HG03378 (cell line): Measurements from ENCODE around the gene AHSG.

Source experiments
- ATAC-seq: cut with Tn5 transposase; IDR thresholded peaks from one replicate; pipeline ENCODE4 v1.9.1; 2021; ENCODE audit warnings: mild to moderate bottlenecking, moderate library complexity; ENCODE audit not compliant: unreplicated experiment

Gene AHSG

DNA sequence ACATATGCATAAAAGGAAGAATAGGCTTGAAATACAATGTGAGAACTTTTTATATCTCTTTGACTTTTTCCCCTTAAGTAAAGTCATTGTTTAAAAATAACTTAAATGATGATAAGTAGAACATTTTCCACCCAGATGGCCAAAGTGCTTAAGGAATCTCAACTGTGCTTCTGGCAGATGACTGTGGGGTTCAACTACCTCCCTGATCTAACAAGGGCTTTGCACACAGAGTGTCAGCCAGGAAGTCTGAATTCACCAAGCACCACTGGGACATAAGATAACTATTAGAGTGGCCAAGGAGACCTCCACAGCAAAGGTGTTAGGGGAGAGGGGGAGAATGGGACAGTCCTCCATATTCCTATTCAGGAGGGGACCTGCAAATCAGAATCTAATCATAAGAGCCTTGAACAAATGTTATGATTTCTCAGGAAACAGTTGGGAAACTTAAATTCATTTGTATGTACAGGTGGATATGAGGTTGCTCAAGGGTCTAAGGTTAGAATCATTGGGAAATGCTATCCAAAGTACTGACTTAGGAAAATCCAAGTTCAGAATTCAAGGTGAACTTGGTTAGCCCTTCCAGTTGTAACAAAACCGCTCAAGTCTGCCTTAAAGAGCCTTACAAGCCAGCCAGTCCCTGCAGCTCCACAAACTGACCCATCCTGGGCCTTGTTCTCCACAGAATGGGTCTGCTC is 27.1 kb downstream of the AHSG start, which contains the start of gene FETUB:
Gene FETUB (plus strand): TSS at position 622 of the 695 bp plus-strand sequence. CDS start 62 bp downstream, at position 684.
- ATAC-seq, result no peak

DNA sequence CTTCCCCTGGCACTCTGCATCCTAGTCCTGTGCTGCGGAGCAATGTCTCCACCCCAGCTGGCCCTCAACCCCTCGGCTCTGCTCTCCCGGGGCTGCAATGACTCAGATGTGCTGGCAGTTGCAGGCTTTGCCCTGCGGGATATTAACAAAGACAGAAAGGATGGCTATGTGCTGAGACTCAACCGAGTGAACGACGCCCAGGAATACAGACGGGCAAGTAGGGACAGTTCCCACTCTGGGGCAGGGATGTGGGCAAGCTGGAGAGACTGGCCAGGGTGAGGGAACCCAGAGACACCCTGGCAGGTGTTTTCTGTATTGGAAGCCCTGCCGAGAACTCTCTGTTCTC is 27.6 kb downstream of the AHSG start:
- no peak for ATAC-seq

DNA sequence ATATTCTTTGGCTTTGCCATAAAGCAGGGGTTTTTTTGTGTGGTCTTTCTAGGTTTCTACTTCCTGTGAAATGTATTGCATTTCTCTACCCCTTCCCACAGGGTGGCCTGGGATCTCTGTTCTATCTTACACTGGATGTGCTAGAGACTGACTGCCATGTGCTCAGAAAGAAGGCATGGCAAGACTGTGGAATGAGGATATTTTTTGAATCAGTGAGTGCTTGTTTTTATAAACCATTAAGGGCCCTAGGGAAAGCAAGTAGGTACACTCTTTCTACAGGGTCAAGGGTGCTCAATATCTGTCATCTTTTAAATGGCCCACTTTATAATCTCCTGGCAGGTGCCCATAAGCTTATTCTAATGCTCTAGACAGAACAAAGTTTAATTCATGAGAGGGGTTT is 28.1 kb downstream of the AHSG start:
- ATAC-seq, result no peak

DNA sequence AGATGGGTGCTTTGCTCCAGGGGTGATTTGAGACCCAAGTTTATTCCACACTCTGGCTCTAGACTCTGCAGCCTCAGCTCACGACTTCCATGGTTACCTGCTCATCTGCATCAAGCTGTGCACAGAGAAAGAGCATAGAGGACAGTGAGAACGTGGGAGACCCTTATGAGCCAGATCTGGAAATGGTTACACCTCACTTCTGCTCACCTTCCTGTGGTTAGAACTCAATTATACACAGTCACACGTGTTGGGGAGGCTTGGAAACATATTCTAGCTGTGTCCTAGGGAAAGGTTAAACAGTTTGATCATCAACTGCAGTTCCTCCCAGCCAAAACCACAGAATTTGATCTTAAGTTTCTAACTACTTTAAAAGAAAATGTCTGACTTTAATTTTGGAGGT is 29.2 kb downstream of the AHSG start:
- ATAC-seq, result no peak

DNA sequence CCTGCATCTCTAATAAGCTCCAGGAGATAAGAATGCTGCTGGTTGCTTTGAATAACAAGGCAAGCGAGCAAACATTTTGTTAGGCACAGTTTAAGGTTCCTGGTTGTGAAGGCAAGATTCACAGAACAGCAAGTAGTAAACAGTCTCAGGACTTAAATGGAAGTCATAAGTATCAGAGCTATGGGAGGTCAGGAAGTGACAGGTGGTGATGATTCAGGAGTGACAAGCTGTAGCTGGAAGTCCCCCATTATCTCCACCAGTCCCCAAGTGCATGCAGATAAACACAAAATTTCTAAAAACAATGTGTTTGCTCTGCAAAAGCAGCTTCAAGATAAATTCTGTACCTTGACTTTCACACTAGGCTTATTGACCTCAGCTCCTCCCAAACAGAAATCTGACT is 30.6 kb downstream of the AHSG start:
- no peak for ATAC-seq

DNA sequence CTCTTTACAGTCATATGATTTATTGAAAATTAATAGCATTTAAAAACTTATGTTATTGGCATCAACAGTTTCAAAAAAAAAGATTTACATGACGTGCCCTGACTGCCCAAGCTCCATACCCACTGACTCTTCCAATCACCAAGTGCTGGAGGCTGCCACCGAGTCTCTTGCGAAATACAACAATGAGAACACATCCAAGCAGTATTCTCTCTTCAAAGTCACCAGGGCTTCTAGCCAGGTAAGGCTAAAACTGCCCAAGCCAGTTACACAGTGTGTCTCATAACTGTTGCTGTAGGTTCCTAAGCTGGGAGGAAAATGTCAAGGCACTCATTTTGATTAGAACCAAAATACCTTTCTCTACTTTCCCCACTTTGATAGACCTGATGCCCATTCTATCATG is 31.8 kb downstream of the AHSG start:
- ATAC-seq, result no peak

DNA sequence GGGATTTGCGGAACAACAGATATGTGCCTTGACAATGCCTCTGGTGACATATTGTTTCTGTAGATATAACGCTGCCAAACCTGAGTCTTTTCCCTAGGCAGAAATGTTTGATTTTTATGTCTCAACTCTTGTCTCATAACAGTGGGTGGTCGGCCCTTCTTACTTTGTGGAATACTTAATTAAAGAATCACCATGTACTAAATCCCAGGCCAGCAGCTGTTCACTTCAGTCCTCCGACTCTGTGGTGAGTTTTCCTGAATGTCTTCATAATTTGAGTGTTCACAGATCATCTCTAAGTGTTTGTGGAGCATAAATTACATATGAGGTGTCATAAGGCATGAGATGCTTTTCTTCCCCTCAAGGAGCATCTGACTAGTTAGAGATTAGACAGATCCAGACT is 33.2 kb downstream of the AHSG start:
- ATAC-seq, result no peak

DNA sequence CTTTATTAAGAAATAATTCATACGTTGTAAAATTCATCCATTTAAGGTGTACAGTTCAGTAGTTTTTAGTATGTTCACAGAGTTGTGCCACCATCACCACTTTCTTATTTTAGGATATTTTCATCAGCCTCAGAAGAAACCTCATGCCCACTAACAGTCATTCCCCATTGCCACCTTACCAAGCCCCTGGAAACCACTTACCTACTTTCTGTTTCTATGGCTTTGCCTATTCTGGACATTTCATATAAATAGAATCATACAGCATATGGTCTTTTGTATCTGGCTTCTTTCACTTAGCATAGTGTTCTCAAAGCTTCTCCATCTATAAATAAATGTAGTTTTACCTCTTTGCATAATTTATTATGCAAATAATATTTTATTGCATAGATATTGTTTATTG is 34.0 kb downstream of the AHSG start:
- no peak for ATAC-seq

DNA sequence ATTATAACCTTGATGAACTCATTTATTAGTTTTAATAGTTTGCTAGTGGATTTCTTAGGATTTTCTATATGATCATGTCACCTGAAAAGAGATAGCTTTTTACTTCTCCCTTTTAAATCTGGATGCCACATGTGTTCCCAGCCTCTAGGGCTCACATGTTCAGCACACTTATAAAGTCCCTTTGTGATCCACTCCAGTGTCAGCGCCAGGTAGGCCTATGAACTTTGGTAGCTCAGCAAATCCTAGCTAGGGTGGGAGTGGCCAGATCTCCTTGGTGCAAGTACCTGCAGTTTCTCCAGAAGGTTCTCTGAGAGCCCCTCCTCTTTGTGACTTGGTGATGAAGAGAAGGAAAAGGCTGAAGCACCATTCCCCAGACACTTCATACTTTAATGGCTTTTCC is 36.0 kb downstream of the AHSG start:
- no peak for ATAC-seq

DNA sequence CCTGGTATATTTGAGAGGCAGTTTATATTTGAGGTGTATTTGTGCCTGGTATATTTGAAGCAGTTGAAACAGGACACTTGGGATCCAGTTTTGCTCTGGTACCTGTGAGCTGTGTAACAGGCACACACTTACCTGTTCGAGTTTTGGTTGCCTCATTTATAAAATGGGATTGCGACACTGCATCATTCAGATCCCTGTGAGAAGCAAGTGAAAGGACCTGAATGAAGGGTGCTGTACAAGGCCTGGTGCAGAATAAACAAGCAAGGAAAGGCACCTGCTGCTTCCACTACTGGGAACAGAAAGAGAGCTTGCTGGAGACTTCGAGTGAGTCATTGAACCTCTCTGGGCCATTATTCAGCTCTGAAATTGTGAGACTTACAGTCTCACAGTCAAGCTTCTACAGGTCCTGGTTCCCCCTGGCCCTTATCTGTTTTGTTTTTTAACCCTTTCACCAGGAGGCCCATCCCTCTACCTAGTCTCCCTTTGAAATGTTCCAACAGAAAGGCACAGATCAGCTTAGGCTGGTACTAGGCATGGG is 38.9 kb downstream of the AHSG start:
- no peak for ATAC-seq

DNA sequence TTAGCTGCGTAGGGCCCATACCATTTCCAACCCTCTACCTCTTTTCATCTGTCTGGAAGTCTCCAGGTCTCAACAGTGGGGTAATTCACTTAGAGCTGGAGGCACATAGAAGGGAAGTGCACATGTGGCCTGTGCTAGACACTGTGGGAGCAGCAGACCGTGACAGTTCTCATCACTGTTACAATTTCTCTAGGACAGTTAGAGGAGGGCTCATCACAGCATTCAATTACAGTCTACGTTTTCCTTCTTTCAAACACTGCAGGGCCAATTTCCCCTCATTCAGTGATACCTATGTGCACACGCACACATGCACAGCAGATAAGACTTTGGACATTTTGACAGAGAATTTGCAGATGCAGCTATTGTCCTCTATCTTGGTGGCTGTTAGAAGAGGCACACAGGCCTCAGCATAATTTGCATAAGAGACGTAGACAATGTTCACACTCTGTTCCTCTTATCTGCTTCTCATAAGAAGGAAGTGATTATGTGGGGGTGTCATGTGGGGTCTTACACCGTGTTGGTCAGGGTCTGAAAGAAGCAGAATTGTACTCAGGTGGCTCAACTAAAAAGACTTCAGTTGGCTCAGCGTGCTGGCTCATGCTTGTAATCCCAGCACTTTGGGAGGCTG is 40.3 kb downstream of the AHSG start:
- ATAC-seq, result peak; percentile 91

DNA sequence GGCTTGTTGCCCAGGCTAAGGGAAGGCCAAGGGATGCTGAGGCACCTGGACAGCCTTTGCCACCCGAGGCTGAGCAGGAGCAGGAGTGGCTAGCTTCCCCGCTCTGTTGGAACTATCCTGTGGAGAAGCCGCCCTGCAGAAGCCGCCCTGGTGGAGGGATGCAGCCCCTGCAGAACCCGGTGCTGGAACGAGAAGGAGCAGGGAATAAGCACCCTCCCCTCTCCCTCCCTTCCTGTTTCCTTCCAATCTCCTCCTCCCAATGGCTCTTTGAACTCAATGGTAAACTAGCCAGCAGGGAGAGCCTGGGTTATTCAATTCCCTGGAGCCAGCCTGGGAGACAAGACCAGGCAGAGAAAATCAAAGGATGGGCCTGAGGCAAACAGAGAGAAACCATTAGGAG is 41.1 kb downstream of the AHSG start:
- ATAC-seq, result no peak

DNA sequence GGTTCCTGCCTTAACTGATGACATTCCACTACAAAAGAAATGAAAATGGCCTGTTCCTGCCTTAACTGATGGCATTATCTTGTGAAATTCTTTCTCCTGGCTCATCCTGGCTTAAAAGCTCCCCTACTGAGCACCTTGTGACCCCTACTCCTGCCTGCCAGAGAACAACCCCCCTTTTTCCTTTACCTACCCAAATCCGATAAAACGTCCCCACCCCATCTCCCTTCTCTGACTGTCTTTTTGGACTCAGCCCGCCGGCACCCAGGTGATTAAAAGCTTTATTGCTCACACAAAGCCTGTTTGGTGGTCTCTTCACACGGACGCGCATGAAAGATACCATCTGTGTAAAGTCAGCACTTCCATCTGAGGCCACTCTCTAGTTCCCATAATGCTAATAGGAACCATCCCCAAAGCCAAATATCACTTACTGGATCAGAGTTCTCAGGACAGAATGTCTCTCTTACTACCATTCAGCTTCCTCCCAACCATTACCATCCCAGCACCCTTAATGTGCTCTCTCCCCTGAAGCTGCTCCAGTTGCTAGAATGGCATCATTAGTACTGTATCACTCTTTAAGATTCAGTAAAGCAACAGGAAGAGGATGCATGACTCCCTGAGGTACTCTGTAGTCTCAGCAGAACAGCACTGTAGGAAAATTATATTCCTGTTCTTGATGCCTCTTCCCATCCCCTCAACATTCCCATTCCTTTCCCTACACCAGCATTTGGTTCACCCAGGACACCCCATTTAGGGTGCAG is 50.7 kb downstream of the AHSG start:
- ATAC-seq, result no peak

DNA sequence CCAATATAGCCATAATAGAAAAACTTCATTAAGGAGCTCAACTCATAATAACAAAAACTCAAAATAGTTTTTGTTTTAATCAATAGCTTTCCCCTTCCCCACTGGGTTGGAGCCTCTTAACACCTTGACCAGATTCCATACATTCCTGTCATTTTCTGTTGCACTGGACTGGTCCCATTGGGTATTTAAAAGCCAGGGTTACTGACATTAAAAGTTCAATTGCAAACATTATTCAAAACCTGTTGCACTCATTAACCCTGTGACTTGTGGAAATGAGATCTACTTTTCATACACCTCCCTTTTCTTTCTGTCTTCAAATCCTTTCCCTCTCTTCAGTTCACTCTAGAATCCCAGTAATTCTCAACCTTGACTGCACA is 51.2 kb downstream of the AHSG start:
- no peak for ATAC-seq

DNA sequence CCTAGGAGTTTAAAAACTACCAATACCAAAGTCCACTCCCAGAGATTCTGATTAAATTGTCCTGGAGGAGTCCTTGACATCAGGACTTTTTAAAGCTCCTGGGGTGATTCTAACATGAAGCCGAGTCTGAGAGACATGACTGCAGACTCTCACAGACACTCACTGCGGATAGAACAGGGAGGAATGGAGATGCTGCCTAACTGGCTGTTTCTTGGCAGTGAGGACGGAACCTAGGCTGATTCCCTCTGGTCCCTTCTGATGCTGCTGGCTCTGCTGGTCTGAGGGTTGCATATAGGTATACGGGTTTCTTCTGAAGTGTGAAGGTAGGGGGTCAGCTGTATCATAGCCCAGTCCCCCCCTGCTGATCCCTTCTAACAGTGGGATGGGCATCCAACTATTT is 51.6 kb downstream of the AHSG start:
- no peak for ATAC-seq

DNA sequence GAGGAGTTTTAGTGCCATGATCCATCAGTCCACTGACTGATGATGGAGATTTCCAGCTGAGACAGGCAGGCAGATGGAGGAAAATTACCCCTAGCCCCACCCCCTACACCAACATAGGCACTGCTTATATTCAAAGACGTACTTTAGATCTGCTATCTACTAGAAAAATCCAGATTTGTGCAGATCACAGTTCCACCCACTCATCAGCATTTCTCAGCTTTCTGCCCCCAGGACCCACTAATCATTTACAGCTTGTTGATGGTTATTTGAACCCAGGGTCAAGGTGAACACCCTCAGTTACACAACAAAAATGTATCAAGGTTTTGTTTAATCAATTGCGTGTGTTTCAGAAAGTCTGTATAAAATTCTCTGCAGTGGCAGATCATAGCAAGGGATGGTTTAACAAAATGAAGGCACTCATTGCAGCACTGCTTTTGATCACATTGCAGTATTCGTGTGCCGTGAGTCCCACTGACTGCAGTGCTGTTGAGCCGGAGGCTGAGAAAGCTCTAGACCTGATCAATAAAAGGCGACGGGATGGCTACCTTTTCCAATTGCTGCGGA is 52.8 kb downstream of the AHSG start, which contains the start of gene HRG:
Gene HRG (plus strand): TSS at position 390 of the 564 bp plus-strand sequence. CDS start 18 bp downstream, at position 408.
- ATAC-seq, result no peak

DNA sequence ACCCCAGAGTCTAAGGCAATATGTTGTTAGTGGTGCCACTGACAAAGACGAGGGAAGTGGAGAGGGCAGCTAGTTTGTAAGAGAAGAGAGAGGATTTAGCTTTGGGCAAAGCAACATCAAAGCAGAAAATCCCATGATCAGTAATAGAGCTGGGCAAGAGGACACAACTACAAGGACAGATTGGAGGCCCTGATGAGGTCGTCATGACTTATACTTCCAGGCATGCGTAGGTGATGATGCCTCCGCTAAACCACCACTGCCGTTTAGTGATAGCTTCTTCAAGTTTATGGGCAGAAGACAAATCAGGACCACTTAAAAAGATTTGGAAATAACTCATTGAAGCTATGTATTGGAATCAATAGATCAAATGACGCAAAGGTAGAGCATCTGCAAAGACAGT is 55.6 kb downstream of the AHSG start:
- no peak for ATAC-seq

DNA sequence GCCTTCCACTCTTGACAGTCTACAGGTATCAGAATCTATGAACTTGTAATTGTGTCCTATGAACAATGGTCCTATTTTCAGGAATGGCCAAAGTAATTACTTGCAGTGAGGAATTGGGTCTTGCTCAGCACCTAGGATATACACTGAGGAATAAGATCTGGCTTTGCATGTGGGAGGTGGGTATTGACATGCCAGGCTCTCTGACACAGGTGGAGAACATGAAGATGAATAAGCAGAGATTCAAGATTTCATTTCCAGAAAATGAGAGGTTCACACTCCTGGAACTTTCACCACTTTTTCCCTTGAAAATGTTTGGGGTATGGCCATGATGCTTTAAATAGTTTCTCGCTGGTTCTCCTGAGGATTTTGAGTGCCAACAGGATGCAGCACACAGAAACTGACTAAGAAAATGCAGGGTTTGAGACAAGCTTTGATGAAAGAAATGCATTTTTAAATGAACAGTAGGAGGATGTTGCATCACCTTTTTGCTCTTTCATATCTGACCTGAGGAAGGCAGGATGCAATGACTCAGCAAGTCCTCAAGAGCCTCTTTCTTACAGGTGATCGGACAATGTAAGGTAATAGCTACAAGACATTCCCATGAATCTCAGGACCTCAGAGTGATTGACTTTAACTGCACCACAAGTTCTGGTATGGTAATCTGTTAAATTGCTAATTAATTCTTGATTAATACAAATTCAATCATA is 56.7 kb downstream of the AHSG start:
- ATAC-seq, result no peak

DNA sequence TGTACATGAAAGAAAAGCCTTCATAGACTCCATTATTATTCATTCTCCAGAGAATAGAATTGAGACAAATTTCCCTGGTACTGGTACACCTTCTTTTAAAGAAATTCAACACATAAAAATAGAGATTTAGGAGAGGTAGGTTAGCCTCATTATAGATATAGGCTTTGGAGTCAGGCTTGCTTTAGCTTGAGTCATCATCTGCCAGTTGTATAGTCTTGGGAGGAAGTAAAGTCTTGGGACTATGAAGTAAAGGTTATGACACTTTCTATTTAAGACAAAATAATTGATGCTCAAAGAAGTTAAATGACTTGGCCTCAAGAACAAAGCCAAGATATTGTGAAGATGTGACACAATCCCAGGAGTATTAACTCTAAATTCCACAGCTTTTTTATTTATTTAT is 57.3 kb downstream of the AHSG start:
- no peak for ATAC-seq
